22Rv1 (cell line): Measurements from ENCODE around the gene NDUFB7.

Source experiments
- ZFX ChIP-seq: fragments of 450-650 bp; IDR thresholded peaks from 2 replicates; pipeline ENCODE4 v1.6.1; 2017; ENCODE audit warnings: antibody characterized with exemption, borderline replicate concordance
- TF ChIP-seq, protein P1 (sequence below): fragments of 450-650 bp; IDR thresholded peaks from 2 replicates; pipeline ENCODE4 v1.5.1; 2017; ENCODE audit warnings: mild to moderate bottlenecking

GRCh38 chr19:14544047-14544446, 27.8 kb downstream of the NDUFB7 start:
- TF ChIP-seq, protein P1, sequence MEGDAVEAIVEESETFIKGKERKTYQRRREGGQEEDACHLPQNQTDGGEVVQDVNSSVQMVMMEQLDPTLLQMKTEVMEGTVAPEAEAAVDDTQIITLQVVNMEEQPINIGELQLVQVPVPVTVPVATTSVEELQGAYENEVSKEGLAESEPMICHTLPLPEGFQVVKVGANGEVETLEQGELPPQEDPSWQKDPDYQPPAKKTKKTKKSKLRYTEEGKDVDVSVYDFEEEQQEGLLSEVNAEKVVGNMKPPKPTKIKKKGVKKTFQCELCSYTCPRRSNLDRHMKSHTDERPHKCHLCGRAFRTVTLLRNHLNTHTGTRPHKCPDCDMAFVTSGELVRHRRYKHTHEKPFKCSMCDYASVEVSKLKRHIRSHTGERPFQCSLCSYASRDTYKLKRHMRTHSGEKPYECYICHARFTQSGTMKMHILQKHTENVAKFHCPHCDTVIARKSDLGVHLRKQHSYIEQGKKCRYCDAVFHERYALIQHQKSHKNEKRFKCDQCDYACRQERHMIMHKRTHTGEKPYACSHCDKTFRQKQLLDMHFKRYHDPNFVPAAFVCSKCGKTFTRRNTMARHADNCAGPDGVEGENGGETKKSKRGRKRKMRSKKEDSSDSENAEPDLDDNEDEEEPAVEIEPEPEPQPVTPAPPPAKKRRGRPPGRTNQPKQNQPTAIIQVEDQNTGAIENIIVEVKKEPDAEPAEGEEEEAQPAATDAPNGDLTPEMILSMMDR, result no peak
- TF ChIP-seq ZFX, result no peak
